Neural progenitor cell (in vitro differentiated cells): Measurements from ENCODE around the gene AQP7. TPM values are rescaled to one million over a fixed set of nuclear protein-coding genes. Genes with fewer than 3 reads are reported as not detected.
"Not testable (repeated sequence)": the region's sequence is repeated elsewhere in the genome, so short reads cannot be mapped to it uniquely, and the experiment has no call there.

Source experiments
- DNase-seq: peaks from one replicate; pipeline ENCODE4 v3.0.0-alpha.2; 2016; ENCODE audit warnings: low spot score
- H2AFZ ChIP-seq: fragments of 200-600 bp; sonication (generic); replicated peaks from 2 replicates; pipeline ENCODE4 v1.6.1; 2016; ENCODE audit warnings: antibody characterized with exemption
- H3F3A ChIP-seq: fragments of 200-600 bp; sonication (generic); 2 replicates; pipeline ENCODE4 v1.6.1; 2016; ENCODE audit warnings: antibody characterized with exemption, low read depth
- H3K27ac ChIP-seq: fragments of 200-600 bp; sonication (generic); 2 replicates; pipeline ENCODE4 v1.5.1; 2016; ENCODE audit warnings: mild to moderate bottlenecking
- H3K27me3 ChIP-seq: fragments of 200-600 bp; sonication (generic); 2 replicates; pipeline ENCODE4 v1.6.1; 2016; ENCODE audit warnings: mild to moderate bottlenecking, moderate library complexity
- H3K36me3 ChIP-seq: fragments of 200-600 bp; sonication (generic); 2 replicates; pipeline ENCODE4 v1.5.1; 2016
- H3K4me1 ChIP-seq: fragments of 200-600 bp; sonication (generic); 2 replicates; pipeline ENCODE4 v1.6.1; 2016; ENCODE audit warnings: mixed run types
- H3K4me2 ChIP-seq: fragments of 200-600 bp; sonication (generic); 2 replicates; pipeline ENCODE4 v1.6.1; 2016
- H3K4me3 ChIP-seq: fragments of 200-600 bp; sonication (generic); 2 replicates; pipeline ENCODE4 v1.5.1; 2016
- H3K79me2 ChIP-seq: fragments of 200-600 bp; sonication (generic); 2 replicates; pipeline ENCODE4 v1.6.1; 2016; ENCODE audit warnings: low read depth
- H3K9ac ChIP-seq: fragments of 200-600 bp; sonication (generic); 2 replicates; pipeline ENCODE4 v1.6.1; 2016
- H3K9me3 ChIP-seq: fragments of 200-600 bp; sonication (generic); 2 replicates; pipeline ENCODE4 v1.5.1; 2016; ENCODE audit warnings: low read depth
- H4K20me1 ChIP-seq: fragments of 200-600 bp; sonication (generic); 2 replicates; pipeline ENCODE4 v1.6.1; 2016; ENCODE audit warnings: low read depth
- H3K27ac Mint-ChIP-seq: 3 replicates; pipeline ENCODE4 v1.8.0; 2021; ENCODE audit warnings: mixed read lengths
- H3K27me3 Mint-ChIP-seq: 2 replicates; pipeline ENCODE4 v1.8.0; 2022; ENCODE audit warnings: low read depth, mild to moderate bottlenecking, inconsistent platforms, moderate library complexity, mixed read lengths; ENCODE audit not compliant: insufficient read depth
- H3K36me3 Mint-ChIP-seq: 3 replicates; pipeline ENCODE4 v1.8.0; 2021; ENCODE audit warnings: mixed read lengths
- H3K4me1 Mint-ChIP-seq: 3 replicates; pipeline ENCODE4 v1.8.0; 2021; ENCODE audit warnings: mixed read lengths
- H3K4me3 Mint-ChIP-seq: 3 replicates; pipeline ENCODE4 v1.8.0; 2021; ENCODE audit warnings: mild to moderate bottlenecking, moderate library complexity, mixed read lengths
- H3K9me3 Mint-ChIP-seq: 3 replicates; pipeline ENCODE4 v1.8.0; 2020; ENCODE audit warnings: mixed read lengths
- EZH2 ChIP-seq: fragments of 200-600 bp; sonication (generic); IDR thresholded peaks from 2 replicates; pipeline ENCODE4 v1.6.1; 2017; ENCODE audit warnings: antibody characterized with exemption, mild to moderate bottlenecking, moderate library complexity
- EZH2phosphoT487 ChIP-seq: fragments of 200-600 bp; sonication (generic); IDR thresholded peaks from 2 replicates; pipeline ENCODE4 v1.6.1; 2017; ENCODE audit warnings: antibody characterized with exemption
- total RNA-seq: library from RNA; depleted of rRNA; stranded (reverse); fragments of >200 nt; gene quantifications from 2 replicates; pipeline ENCODE4 v1.2.3, GENCODE V29; 2015; ENCODE audit warnings: low replicate concordance
- TF ChIP-seq, protein P1 (sequence below): fragments of 200-600 bp; sonication (generic); IDR thresholded peaks from 2 replicates; pipeline ENCODE4 v1.5.1; 2017; ENCODE audit warnings: antibody characterized with exemption, mild to moderate bottlenecking

The AQP7 gene
- total RNA-seq, 1 donor from 2014 or later: not detected

- peaks cover 36% of the 10 kb centered on the region for H3K4me1 Mint-ChIP-seq
Observed at GRCh38 chr9:33385979-33386640, 16.3 kb downstream of the AQP7 start.

DNA sequence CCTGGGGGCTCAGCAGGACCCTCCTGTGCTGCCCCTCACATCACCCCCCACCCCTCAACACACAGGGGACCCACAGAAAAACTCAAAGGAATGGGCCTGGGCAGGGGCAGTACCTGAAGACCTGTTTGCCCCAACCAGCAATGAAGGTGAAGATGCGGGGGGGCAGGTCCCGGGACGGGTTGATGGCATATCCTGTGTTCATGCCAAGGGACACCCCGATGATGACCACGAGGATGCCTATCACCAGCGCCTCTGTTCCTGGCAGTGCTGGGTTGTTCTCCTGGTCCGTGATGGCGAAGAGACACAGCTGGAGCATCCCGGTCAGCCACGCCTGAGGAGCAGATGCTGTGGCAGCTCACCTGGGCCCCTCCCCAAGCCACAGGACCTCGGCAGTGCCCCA is 16.8 kb downstream of the AQP7 start:
- not testable (repeated sequence) for H3K9ac ChIP-seq, H3K4me3 ChIP-seq, DNase-seq, H3K27me3 ChIP-seq, H3K9me3 ChIP-seq, H3K36me3 ChIP-seq, H2AFZ ChIP-seq, H3K4me2 ChIP-seq, H3K4me3 Mint-ChIP-seq, H3K36me3 Mint-ChIP-seq, H3K9me3 Mint-ChIP-seq, H3K79me2 ChIP-seq, H3K27ac Mint-ChIP-seq, H3F3A ChIP-seq, H3K27ac ChIP-seq, H4K20me1 ChIP-seq
- peaks cover 38% of the 10 kb centered on the region for H3K4me1 Mint-ChIP-seq
- H3K4me1 ChIP-seq: peaks cover 21% of the 10 kb centered on the region
- H3K27me3 Mint-ChIP-seq: peaks cover 16% of the 10 kb centered on the region

More at GRCh38 chr9:33385979-33386640, 16.3 kb downstream of the AQP7 start:
- not testable (repeated sequence) for H3K9me3 ChIP-seq, H3K9me3 Mint-ChIP-seq, H3K27ac ChIP-seq, DNase-seq, H3K36me3 Mint-ChIP-seq, H3K27me3 ChIP-seq, H2AFZ ChIP-seq, H3K27ac Mint-ChIP-seq, H3K4me2 ChIP-seq, H4K20me1 ChIP-seq, H3K4me3 Mint-ChIP-seq, H3K4me3 ChIP-seq, H3F3A ChIP-seq, H3K9ac ChIP-seq, H3K79me2 ChIP-seq, H3K36me3 ChIP-seq
- peaks cover 16% of the 10 kb centered on the region for H3K27me3 Mint-ChIP-seq
- peaks cover 19% of the 10 kb centered on the region for H3K4me1 ChIP-seq

DNA sequence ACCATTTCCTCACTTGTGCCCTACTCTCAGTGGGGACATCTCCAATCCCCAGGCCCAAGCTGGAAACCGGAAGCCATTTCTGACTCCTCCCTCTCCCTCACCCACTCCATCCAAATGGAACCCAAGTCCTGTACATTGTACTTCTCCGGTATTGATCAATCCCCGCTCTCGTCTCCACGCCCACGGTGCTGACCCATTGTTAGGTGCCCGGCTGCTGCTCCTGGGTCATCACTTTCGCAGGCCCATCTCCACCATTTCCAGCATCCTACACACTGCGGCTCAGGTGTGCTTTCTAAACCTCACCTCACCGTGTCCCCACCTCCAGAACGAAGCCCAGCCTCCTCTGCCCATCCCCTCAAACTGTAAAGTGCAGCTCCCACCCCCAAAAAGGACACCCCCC is 19.0 kb downstream of the AQP7 start:
- Mint-ChIP-seq H3K27ac (peak overlapping the region; percentile 72), H3K27me3 (peaks cover 11% of the 10 kb centered on the region), H3K4me1 (peaks cover 29% of the 10 kb centered on the region)
- H3K9me3 ChIP-seq, H3K4me3 Mint-ChIP-seq, DNase-seq, H3K79me2 ChIP-seq, H3F3A ChIP-seq, H4K20me1 ChIP-seq, H3K9ac ChIP-seq, H3K27ac ChIP-seq, H3K27me3 ChIP-seq, H3K4me3 ChIP-seq, H3K36me3 ChIP-seq, H3K36me3 Mint-ChIP-seq, H2AFZ ChIP-seq, H3K9me3 Mint-ChIP-seq, H3K4me2 ChIP-seq: not testable (repeated sequence)
- H3K4me1 ChIP-seq: peaks cover 20% of the 10 kb centered on the region

DNA sequence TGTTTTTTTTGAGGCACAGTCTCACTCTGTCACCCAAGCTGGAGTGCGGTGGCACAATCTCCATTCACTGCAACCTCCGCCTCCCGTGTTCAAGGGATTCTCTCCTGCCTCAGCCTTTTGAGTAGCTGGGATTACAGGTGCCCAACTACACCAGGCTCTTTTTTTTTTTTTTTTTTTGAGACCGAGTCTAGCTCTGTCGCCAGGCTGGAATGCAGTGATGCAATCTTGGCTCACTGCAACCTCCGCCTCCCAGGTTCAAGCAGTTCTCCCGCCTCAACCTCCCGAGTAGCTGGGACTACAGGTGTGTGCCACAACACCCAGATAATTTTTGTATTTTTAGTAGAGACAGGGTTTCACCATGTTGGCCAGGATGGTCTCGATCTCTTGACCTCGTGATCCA is 20.0 kb downstream of the AQP7 start:
- H3K4me3 ChIP-seq, H3K9me3 Mint-ChIP-seq, H3F3A ChIP-seq, H3K27ac ChIP-seq, H3K27me3 ChIP-seq, H3K36me3 Mint-ChIP-seq, H3K36me3 ChIP-seq, H3K27ac Mint-ChIP-seq, H3K4me3 Mint-ChIP-seq, H4K20me1 ChIP-seq, DNase-seq, H3K79me2 ChIP-seq, H3K9me3 ChIP-seq, H2AFZ ChIP-seq, H3K4me2 ChIP-seq, H3K9ac ChIP-seq, H3K27me3 Mint-ChIP-seq: not testable (repeated sequence)
- peaks cover 22% of the 10 kb centered on the region for H3K4me1 Mint-ChIP-seq
- peaks cover 16% of the 10 kb centered on the region for H3K4me1 ChIP-seq

GRCh38 chr9:33381231-33381791 is 21.1 kb downstream of the AQP7 start:
- H3K9me3 Mint-ChIP-seq: no peaks in the 10 kb centered on the region
- no peak overlapping the region for H3K9ac ChIP-seq
- H3K27ac Mint-ChIP-seq: peak overlapping the region; percentile 95
- peaks cover 19% of the 10 kb centered on the region for H3K4me1 ChIP-seq
- H3K4me2 ChIP-seq: peak overlapping the region; percentile 20
- H3F3A ChIP-seq: peaks cover 4% of the 10 kb centered on the region
- no peaks in the 10 kb centered on the region for H3K79me2 ChIP-seq
- H4K20me1 ChIP-seq: no peaks in the 10 kb centered on the region
- H3K36me3 ChIP-seq: no peaks in the 10 kb centered on the region
- peaks cover 27% of the 10 kb centered on the region for H3K4me1 Mint-ChIP-seq
- no peak overlapping the region for H3K4me3 ChIP-seq
- H3K27me3 ChIP-seq: no peaks in the 10 kb centered on the region
- DNase-seq: peak; percentile 84
- H3K27ac ChIP-seq: no peak overlapping the region
- H2AFZ ChIP-seq: peak overlapping the region; percentile 51
- peaks cover 5% of the 10 kb centered on the region for H3K27me3 Mint-ChIP-seq
- H3K9me3 ChIP-seq: no peaks in the 10 kb centered on the region
- H3K4me3 Mint-ChIP-seq: peak overlapping the region; percentile 24
- no peaks in the 10 kb centered on the region for H3K36me3 Mint-ChIP-seq
- TF ChIP-seq EZH2phosphoT487 (no peak), EZH2 (no peak)
- TF ChIP-seq, protein P1, sequence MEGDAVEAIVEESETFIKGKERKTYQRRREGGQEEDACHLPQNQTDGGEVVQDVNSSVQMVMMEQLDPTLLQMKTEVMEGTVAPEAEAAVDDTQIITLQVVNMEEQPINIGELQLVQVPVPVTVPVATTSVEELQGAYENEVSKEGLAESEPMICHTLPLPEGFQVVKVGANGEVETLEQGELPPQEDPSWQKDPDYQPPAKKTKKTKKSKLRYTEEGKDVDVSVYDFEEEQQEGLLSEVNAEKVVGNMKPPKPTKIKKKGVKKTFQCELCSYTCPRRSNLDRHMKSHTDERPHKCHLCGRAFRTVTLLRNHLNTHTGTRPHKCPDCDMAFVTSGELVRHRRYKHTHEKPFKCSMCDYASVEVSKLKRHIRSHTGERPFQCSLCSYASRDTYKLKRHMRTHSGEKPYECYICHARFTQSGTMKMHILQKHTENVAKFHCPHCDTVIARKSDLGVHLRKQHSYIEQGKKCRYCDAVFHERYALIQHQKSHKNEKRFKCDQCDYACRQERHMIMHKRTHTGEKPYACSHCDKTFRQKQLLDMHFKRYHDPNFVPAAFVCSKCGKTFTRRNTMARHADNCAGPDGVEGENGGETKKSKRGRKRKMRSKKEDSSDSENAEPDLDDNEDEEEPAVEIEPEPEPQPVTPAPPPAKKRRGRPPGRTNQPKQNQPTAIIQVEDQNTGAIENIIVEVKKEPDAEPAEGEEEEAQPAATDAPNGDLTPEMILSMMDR: no peak
